Stimulated activated CD8-positive, alpha-beta memory T cell treated with anti-CD3 and anti-CD28 coated beads, Interleukin-15, amount 100 ng/mL, for 24 hours (primary cell): ENCODE measurements around the gene HLA-DPB1.
"Not testable (repeated sequence)": the region's sequence is repeated elsewhere in the genome, so short reads cannot be mapped to it uniquely, and the experiment has no call there.

Experiments used
- DNase-seq: peaks from one replicate; pipeline ENCODE4 v3.0.0-alpha.2; 2020; ENCODE audit warnings: low read depth

HLA-DPB1 gene

DNA sequence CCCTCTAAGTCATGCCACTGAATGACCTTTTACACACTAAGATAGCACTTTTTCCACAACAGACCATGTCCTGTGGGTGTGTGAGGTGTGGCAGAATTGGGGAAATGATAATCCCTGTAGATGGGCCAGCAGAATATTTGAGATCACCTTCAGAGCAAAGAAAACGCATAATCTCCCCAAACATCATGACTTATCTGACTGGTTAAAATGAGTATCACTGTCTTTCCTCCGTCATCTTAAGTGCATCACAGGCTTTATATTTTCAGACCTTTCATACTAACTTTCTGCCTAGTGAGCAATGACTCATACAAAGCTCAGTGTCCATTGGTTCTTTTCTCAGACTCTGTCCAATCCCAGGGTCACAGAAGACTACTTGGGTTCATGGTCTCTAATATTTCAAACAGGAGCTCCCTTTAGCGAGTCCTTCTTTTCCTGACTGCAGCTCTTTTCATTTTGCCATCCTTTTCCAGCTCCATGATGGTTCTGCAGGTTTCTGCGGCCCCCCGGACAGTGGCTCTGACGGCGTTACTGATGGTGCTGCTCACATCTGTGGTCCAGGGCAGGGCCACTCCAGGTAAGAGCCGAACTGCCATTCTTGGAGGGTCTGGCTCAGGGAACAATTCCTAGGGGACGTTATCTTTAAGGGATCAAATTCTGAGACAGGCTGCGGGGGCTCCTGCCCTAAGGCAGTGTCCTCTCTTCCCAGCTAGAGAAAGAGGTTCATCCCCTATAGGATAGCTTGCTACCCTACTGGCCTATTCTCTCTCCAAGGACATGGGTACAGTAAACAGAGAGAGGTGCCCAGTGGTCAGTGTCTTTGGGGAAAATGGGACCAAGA, at the start of gene HLA-DPB1:
HLA-DPB1 (plus strand) TSS at position 423 of the 838 bp plus-strand sequence; CDS start at position 475, 52 bp downstream.
- DNase-seq, result no peak

DNA sequence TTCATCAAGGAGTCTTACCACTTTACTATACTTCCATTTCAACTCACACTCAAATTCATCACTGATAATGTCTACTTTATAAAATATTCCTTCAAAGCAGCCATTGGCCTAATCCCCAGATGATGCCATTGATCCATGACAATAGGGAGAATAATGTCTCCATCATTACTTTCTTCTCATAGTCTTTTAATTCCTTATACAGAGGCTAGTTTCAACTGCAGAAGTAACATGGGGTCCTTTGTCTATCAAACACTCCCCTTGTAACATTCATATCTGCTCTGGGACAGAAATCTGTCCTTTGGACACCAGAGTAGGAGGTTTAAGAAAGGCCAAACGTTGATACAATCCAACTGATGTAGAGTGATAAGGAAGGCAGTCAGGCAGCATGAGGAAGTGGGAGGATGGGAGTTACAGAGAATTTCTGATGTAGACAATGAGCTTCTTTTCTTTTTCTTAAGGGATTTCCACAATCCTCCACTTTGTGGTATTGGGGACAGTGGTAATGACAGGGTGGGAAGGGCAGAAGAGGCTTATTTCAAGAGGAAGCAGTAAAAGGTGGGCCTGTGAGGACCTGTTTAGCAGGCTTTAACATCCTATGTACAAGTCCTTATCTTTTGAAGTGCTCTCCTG, 47.5 kb upstream of the HLA-DPB1 start:
- no peak for DNase-seq

DNA sequence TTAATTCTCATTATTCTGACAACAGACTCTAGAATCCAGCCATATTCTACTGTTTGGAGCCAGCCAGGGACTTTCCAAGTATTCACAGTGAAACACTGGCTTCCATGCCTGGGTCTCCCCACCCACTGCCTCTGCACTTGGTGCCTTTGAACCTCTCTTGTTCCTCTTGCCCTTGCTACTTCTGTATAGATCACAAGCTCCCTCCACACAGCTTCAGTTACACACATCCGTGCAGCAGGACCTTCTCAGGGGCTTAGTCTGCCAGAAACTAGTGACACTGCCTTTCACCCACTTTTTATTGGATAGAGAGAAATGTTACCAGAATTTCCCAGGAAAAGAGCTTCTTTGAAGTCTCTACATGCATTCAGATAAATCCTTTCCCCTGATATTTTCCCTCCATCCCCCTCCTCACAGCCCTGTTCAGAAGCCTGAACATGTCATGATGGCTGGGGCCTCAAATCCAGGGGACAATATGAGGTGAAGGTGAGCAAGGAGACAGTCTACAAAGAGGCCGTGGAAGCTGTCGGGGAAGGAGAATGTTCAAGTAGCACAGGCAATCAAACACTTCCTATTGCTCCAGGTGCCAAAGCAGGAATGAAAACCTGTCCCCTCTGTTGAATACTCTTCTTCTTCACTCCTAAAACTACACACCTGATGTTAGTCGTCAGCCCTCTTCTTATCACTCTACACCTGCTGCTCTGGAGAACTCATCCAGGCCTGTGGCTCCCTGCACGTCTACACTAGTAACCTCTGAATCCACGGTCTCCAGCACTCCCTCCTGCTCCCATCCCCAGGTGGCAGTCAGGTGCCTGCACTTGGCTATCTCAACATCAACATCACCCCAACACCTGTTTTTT, 46.2 kb upstream of the HLA-DPB1 start:
- no peak for DNase-seq

DNA sequence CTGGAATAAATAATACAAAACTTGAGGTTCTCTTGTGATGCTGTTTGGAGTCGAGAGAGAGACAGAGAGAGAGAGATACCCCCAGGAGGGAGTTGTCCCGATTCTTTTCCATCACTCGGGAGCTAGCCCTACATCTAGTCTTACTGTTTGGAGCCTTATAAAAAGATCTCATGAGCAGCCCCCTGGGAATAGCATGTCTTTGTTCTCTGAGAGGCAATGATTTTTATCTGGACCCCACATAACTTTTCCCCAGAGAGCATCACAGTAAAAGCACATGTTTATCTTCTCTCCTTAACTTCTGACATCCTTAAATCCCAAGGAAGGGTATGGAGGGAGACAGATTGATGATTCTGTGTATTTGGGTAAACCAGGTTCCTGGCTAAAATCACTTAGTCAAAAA, 45.5 kb upstream of the HLA-DPB1 start:
- no peak for DNase-seq

DNA sequence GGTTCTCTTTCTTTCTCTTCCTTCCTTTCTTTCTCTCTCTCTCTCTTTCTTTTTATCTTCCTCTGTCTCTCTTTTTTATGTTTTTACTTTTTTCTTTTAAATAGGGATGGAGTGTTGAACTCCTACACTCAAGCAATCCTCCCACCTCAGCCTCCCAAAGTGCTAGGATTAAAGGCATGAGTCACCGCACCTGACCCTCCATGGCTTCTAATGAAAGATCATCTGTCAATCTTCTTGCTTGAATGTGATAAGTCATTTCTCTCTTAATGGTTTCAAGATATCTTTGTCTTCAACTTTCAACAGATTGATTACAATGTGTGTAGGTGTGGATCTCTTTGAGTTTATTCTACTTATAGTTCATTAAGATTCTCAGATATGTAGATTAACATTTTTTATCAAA, 41.2 kb upstream of the HLA-DPB1 start:
- no peak for DNase-seq

DNA sequence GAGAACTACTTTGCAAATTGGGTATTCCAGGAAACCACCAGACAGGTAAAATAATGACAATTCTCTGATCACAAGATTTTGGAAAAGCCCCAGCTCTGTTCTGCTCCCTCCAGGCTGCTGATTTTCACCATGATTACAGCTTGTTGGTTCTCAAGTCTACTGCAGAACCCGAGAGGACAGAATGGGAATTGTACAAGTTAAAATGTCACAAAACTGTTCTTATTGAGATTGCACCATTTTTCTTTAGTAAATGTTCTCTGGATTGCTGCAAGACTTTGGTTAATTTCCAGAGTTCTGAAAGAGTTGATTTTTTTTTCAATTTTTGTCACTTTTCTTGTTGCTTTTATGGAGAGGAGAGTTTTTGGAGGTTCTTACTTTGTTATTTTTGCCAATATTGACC, 39.3 kb upstream of the HLA-DPB1 start:
- DNase-seq, result no peak

DNA sequence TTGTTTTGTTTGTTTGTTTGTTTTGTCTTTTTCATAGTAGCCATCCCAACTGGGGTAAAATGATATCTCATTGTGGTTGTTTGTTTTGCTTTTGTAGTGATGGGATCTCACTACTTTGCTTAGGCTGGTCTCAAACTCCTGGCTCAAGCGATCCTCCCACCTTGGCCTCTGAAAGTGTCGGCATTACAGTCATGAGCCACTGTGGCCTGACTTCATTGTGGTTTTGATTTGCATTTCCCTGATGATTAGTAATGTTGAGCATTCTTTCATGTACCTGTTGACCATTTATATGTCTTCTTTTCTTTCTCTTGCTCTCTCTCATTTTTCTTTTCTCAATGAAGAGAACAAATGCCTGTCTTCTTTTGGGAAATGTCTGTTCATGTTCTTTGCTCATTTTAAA, 35.6 kb upstream of the HLA-DPB1 start:
- no peak for DNase-seq

DNA sequence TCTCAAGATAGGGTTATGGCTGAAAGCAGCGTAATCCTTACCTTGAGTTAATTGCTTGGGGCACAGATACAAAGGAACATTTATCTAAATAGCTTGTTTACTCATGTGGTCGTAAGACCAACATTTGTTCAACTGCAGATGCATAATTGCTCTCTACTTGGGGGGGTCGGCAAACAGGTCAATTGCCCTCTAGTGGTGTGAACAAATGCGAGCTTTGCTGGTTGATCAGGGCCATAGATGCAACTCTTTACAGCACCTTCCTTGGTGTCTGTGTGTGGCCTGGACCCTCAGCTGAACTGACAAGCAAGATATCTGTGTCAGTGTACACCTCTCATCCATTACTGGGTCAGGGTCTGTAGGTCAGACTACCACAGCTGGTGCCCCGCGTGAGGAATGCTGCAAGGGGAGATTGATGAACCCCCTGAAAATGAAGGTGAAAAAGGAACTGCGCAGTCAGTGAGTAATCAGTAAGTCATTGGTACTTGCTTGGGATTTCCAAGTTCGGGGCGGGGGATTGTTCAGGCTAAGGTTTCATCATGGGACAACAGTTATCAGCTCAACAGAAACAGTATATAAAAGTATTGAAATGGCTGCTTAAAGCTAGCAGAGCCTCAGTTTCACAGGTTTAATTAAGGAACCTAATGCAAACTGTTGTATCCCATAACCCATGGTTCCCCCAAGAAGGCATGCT, 26.3 kb upstream of the HLA-DPB1 start:
- DNase-seq, result no peak

DNA sequence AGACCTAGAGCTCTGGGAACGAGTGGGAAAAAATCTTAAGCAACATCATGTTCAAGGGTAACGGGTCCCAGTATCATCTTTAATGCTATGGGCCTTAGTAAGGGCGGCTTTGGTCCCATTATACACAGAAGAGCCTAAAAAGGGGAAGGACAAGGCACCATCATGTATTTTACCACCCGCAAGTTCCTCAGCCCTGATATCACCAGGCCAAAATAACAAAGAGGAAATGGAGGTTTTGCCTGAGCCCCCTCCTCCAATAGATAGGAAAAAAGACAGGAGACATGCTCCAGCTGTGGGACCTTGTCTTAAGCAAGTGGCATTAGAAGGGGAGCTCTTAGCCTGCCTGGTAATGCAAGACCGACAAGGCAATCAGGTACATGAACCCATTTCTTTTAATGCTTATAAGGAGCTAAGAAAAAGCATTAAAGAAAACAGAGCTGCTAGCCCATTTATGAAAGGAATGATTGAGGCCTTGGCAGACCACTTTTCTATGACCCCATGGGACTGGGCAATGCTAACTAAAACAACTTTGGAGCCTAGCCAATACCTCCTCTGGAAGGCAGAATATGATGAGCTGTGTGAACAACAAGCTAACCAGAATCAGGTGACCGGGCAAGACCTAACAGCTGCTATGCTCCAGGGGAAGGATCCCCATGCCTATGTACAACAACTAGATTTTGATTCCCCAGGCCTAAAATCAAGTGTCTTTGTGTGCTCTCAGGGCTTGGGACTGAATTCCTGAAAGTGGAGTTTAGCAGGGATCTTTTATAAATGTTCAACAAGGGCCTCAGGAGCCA, 25.6 kb upstream of the HLA-DPB1 start:
- no peak for DNase-seq

DNA sequence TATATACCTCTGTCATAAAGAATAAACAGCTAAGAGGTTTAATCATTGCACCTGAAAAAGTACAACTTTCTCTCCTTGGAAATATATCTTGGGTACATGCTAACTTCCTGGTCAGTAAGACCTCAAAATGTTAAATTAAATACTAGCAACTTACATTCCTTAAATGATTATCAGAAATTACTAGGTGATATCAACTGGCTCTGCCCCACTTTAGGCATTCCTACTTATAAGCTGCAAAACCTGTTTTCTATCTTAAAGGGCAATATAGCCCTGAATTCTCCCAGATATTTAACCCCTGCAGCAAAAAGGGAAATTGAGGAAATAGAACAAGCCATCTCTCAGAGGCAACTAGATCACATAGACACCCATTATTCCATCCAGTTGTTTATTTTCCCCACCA, 23.2 kb upstream of the HLA-DPB1 start:
- no peak for DNase-seq

DNA sequence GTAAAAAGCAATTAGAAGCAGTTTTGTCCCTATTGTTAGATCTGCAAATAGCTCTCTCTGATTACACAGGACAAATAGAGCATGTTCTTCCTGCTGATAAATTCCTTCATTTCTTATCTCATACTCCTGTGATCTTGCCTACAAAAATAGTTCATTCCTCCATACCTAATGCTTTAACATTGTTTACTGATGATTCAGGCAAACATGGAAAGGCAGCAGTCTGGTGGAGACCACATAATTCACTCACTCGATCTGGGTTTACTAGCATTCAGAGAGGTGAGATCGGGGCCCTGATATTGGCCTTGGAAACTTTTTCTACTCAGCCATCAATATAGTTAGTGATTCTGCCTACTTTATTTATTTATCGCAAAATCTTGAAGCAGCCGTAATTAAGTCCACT, 22.6 kb upstream of the HLA-DPB1 start:
- no peak for DNase-seq

DNA sequence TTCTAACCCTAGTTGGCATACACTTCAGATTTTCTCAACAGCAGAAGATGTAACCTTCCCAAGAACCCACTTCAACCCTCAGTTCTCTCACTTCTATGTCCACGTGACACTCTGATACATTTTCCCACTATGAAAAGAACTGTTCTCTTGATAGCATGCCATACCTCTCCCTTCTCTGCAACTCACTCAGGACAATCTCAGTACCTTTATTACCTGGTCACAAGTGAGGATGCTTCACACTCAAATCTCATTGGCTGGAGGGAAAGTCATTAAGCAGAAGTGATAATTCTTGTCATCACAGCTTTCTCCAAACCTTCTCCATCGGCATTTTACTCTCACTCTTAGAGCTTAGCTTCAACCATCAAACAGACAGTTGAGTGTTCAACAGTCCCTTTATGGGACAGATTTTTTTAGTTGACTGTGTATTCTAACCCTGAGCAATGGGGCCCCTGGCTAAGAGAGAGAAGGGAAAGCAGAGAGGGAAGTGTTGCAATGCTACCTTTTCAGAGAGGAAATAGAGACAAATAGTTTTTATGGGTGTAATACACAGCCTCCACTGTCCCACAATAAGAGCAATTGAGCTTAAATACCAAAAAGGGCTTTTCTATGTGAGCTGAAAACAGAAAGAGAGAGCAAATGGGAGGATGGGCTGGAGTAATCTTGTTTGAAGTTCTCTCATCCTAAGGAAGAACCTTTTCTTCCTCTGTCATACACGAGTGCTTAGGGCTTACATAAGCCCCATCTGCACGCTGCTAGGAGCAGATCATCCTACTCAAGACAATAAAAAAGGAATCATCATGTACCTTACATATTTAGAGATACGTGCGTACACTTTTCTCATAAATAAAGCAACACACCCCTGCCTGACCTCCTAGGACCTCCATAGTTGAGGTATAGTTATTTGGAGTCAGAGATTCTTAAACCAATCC, 18.3 kb upstream of the HLA-DPB1 start:
- DNase-seq, result no peak

DNA sequence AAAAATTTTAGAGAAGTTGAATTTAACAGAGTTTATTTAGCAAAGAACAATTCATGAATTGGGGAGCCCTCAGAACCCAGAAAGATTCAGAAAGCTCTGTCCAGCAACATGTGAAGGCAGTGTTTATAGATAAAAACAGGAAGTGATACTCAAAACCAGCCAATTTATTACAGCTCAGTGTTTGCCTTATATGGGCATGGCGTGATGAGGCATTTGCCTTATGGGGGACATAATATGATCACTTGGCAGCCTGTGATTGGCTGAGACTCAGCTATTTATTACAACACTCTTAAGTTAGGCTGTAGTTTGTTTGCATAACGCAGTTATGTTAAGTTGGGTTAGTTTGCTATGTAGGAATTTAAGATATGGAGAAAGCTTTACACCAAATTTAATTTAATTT, 13.8 kb upstream of the HLA-DPB1 start:
- DNase-seq, result no peak

DNA sequence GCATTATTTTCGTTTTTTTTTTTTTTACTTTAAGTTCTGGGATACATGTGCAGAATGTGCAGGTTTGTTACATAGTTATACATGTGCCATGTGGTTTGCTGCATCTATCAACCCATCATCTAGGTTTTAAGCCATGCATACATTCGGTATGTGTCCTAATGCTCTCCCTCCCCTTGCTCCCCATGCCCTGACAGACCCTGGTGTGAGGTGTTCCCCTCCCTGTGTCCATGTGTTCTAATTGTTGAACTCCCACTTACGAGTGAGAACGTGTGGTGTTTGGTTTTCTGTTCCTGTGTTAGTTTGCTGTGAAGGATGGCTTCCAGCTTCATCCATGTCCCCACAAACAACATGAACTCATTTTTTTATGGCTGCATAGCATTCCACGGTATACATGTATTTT, 12.4 kb upstream of the HLA-DPB1 start:
- DNase-seq, result not testable (repeated sequence)

DNA sequence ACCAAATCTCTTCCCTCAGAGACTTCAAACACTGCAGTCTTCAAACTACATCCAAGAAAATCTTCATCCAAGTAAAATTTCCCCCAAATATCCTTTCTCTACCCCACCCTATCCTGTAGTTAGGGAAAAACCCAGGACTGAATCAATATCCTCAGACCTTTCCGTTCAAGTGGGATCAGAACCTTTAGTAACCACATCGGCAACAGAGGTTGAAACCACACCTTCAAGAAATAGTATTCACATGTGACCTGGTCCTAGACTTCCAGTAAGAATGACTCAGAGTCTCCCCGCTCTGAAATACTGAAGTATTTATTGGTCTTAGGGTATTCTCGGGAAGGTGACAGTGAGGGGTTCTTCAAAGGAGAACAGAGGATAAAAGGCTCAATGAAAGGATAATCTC, 11.1 kb upstream of the HLA-DPB1 start:
- no peak for DNase-seq

DNA sequence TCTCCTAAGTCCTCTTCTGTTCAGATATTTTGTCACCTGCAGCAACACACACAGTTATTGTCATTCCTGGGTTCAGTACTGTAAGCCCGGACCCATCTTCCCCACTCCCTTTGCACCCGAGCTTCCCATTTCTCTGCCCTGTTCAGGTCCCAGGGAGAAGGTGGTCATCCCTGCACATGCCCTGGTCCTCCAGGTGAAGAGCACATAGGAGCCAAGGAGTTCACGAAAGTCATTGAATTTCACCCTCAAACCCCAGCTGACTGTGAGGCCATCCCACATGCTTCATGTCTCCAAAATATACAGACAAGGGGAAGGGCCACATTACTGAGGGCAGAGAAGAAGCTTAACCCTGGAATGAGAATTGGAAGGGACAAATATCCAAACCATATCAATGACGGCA, 10.5 kb upstream of the HLA-DPB1 start:
- no peak for DNase-seq

DNA sequence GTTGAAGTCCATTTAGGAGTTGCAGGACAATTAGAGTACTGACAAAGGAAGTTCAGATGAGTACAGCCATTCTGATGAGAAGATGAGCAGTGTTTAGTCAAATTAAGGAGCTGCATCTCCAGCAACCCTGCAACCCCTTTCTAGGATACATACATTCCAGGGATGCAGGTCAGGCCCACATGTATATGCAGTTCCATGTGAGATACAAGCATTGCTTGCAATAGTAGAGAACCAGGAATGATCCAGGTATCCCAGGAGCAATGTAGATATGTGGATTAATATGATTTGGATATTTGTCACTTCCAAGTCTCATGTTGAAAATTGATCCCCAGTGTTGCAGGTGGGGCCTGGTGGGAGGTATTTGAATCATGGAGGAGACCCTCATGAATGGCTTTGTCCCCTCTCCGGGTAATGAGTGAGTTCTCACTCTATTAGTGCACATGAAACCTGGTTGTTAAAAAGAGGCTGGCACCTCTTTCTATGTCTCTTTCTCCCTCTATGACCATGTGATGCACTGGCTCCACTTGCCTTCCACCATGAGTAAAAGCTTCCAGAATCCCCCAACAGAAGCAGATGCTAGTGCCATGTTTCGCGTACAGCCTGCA, 8.8 kb upstream of the HLA-DPB1 start:
- no peak for DNase-seq

DNA sequence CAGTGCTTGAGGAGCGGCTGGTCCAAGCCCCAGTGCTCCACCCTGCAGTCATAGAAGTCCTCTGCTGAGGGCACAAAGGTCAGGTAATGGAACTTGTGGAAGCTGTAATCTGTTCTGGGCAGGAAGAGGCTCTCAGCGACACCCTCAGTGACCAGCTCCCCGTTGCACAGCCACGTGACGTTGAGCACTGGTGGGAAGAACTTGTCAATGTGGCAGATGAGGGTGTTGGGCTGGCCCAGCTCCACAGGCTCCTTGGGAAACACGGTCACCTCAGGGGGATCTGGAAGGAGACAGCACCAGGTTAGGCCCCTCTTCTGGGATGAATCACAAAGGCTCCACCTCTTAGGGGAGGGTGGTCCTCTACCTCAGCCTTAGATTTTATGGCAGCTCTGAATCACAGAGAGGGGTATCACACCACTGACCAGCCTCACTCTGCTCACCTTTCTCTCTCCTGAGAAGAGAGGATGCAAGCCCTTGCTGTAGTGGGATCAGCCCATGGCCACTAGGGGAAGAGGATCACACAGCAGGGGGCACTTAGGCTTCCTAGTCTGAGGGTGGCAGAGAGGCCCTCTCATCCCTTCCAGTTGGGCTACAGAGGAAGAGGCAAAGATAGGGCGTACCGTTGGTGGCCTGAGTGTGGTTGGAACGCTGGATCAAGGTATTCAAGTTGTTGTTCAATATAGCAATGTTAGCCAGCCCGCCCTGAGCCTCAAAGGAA, 6.6 kb upstream of the HLA-DPB1 start:
- DNase-seq, result no peak

DNA sequence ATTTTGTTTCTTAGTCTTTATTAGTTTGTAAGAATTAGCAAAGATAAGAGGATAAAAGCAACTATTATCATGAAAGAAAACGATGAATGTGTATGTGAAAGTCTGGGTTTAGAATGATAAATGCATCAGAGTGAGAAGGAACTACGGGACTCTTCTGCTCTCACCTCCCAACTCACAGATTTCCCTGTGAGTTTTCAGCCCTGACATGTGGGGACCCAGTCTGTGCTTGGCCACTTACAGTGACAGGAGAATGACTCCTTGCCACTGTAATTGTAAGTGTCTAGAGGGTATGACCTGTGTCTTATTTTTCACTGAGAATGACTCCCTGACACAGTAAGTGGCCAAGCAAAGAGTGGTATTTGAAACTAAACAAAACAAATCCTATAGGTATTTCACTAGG, 4.9 kb upstream of the HLA-DPB1 start:
- DNase-seq, result no peak
